Stimulated activated CD8-positive, alpha-beta memory T cell treated with anti-CD3 and anti-CD28 coated beads, Interleukin-15, amount 100 ng/mL, for 1 hour (primary cell): ENCODE data around the gene IFT122.
"Not testable (repeated sequence)": the region's sequence is repeated elsewhere in the genome, so short reads cannot be mapped to it uniquely, and the experiment has no call there.

ENCODE experiments used
- DNase-seq: peaks from one replicate; pipeline ENCODE4 v3.0.0-alpha.2; 2020; ENCODE audit warnings: low read depth

The IFT122 gene

GRCh38 chr3:129473067-129473768, 33.2 kb downstream of the IFT122 start:
- DNase-seq, result no peak

GRCh38 chr3:129473769-129474152, 33.7 kb downstream of the IFT122 start:
- no peak for DNase-seq

- DNase-seq, result no peak
Measured at GRCh38 chr3:129474984-129475804, 35.2 kb downstream of the IFT122 start.

GRCh38 chr3:129475863-129476262, 35.8 kb downstream of the IFT122 start:
- no peak for DNase-seq

- no peak for DNase-seq
Measured at GRCh38 chr3:129476586-129476985, 36.6 kb downstream of the IFT122 start.

GRCh38 chr3:129481225-129481765, 41.3 kb downstream of the IFT122 start:
- DNase-seq, result not testable (repeated sequence)

GRCh38 chr3:129481766-129482332, 41.8 kb downstream of the IFT122 start:
- DNase-seq, result no peak

GRCh38 chr3:129482721-129483120, 42.7 kb downstream of the IFT122 start:
- DNase-seq, result no peak

- no peak for DNase-seq
Measured at GRCh38 chr3:129483870-129484269, 43.8 kb downstream of the IFT122 start.

- not testable (repeated sequence) for DNase-seq
Measured at GRCh38 chr3:129485146-129485545, 45.1 kb downstream of the IFT122 start.

GRCh38 chr3:129485721-129486663, 46.0 kb downstream of the IFT122 start:
- no peak for DNase-seq

GRCh38 chr3:129486664-129487035, 46.6 kb downstream of the IFT122 start:
- no peak for DNase-seq

- DNase-seq, result no peak
Measured at GRCh38 chr3:129487183-129487867, 47.3 kb downstream of the IFT122 start.

GRCh38 chr3:129487868-129488335, 47.9 kb downstream of the IFT122 start:
- DNase-seq, result not testable (repeated sequence)

- not testable (repeated sequence) for DNase-seq
Measured at GRCh38 chr3:129489258-129489657, 49.2 kb downstream of the IFT122 start.

- DNase-seq, result peak; percentile 13
Measured at GRCh38 chr3:129490273-129490675, 50.2 kb downstream of the IFT122 start.

- DNase-seq, result not testable (repeated sequence)
Measured at GRCh38 chr3:129491077-129491476, 51.1 kb downstream of the IFT122 start.

GRCh38 chr3:129491794-129492193, 51.8 kb downstream of the IFT122 start:
- no peak for DNase-seq

GRCh38 chr3:129492691-129493090, 52.7 kb downstream of the IFT122 start:
- no peak for DNase-seq

- no peak for DNase-seq
Measured at GRCh38 chr3:129493206-129493605, 53.2 kb downstream of the IFT122 start.

- DNase-seq, result not testable (repeated sequence)
Measured at GRCh38 chr3:129494499-129494898, 54.5 kb downstream of the IFT122 start.
